Endothelial cell of umbilical vein (primary cell): ENCODE measurements around the gene TTC34.

Experiments used
- EZH2 ChIP-seq: IDR thresholded peaks from 2 replicates; pipeline ENCODE4 v1.6.1; 2012; ENCODE audit warnings: borderline replicate concordance, low read depth, mild to moderate bottlenecking, moderate library complexity, low read length, inconsistent platforms; ENCODE audit not compliant: severe bottlenecking
- FOS ChIP-seq: IDR thresholded peaks from 2 replicates; pipeline ENCODE4 v1.6.1; 2011; ENCODE audit warnings: mild to moderate bottlenecking, low read length, moderate library complexity, borderline replicate concordance; ENCODE audit not compliant: insufficient read depth
- GATA2 ChIP-seq: IDR thresholded peaks from 2 replicates; pipeline ENCODE4 v1.7.0; 2011; ENCODE audit warnings: low read depth, mild to moderate bottlenecking, moderate library complexity, mixed read lengths, low read length; ENCODE audit not compliant: insufficient read length, insufficient read depth
- JUN ChIP-seq: IDR thresholded peaks from 2 replicates; pipeline ENCODE4 v1.6.1; 2011; ENCODE audit warnings: borderline replicate concordance, low read depth; ENCODE audit not compliant: insufficient read length, insufficient read depth
- POLR2A ChIP-seq: IDR thresholded peaks from 2 replicates; pipeline ENCODE4 v1.6.1; 2012; ENCODE audit warnings: low read depth, mild to moderate bottlenecking, control low read depth, low read length
- POLR2AphosphoS5 ChIP-seq: IDR thresholded peaks from 2 replicates; pipeline ENCODE4 v1.6.1; 2012; ENCODE audit warnings: low read depth, mild to moderate bottlenecking, control low read depth, low read length, moderate library complexity; ENCODE audit not compliant: insufficient read depth
- TF ChIP-seq, protein P1 (sequence below), 2 donors: IDR thresholded peaks; 1 replicate in 1 of 2; 2 replicates in 1 of 2; pipeline ENCODE4 v1.5.1; 2011; ENCODE audit warnings: low read length in 2 of 2, mild to moderate bottlenecking in 2 of 2, moderate library complexity in 2 of 2, control low read depth in 1 of 2, inconsistent platforms in 1 of 2, low read depth in 1 of 2; ENCODE audit not compliant: insufficient read depth in 1 of 2; ENCODE audit errors: extremely low read depth in 1 of 2
- TF ChIP-seq, protein P2 (sequence below): IDR thresholded peaks from 2 replicates; pipeline ENCODE4 v1.6.1; 2011; ENCODE audit not compliant: insufficient read depth, insufficient read length

DNA sequence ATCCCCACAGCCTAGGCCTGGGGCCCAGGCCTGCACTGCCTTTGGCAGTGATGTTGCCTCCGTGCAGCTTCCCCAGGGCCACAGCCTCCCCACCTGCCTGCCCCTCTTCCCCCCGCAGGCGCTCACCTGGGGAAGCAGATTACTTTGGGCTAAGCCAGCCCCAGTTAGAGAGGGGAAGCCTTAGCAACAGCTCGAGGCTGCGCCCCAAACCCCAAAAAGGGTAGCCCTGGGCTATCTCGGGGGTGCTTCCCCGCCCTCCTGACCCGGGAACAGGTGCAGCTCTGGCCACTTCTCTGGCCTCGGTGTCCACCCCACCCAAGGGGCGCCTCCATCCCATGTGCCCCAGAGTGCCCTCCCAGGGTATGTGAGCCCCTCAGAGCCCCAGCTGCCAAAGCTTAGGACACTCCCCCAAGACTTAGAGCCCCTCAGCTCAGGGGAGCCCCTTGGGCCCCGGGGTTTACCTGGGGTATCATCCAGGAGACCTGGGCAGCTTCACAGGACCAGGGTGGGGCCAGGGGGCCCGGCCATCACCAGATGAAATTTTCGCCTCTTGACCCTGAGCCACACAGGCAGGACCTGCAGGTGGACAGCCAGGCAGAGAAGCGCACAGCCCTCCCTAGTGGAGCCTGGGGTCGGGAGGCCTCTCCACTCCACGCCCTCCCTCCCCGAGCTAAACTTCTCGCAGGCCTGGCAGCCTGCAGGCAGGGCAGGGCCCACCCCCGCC, 3.3 kb upstream of the TTC34 start:
- TF ChIP-seq, protein P1, sequence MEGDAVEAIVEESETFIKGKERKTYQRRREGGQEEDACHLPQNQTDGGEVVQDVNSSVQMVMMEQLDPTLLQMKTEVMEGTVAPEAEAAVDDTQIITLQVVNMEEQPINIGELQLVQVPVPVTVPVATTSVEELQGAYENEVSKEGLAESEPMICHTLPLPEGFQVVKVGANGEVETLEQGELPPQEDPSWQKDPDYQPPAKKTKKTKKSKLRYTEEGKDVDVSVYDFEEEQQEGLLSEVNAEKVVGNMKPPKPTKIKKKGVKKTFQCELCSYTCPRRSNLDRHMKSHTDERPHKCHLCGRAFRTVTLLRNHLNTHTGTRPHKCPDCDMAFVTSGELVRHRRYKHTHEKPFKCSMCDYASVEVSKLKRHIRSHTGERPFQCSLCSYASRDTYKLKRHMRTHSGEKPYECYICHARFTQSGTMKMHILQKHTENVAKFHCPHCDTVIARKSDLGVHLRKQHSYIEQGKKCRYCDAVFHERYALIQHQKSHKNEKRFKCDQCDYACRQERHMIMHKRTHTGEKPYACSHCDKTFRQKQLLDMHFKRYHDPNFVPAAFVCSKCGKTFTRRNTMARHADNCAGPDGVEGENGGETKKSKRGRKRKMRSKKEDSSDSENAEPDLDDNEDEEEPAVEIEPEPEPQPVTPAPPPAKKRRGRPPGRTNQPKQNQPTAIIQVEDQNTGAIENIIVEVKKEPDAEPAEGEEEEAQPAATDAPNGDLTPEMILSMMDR (IDR thresholded peaks at IDR 0.05; ENCODE audit: extremely low read depth in 1 of 2, insufficient read depth in 1 of 2, low read depth in 1 of 2, low read length in 2 of 2): no peak
- TF ChIP-seq POLR2A (no peak), GATA2 (no peak), EZH2 (no peak), FOS (no peak), POLR2AphosphoS5 (no peak), JUN (no peak)
- TF ChIP-seq, protein P2, sequence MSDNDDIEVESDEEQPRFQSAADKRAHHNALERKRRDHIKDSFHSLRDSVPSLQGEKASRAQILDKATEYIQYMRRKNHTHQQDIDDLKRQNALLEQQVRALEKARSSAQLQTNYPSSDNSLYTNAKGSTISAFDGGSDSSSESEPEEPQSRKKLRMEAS: no peak
